Raji (cell line): Measurements from ENCODE around the gene MCEE.

ENCODE experiments used
- POLR2A ChIP-seq: IDR thresholded peaks from 2 replicates; pipeline ENCODE4 v1.6.1; 2011; ENCODE audit warnings: low read depth, low read length, control low read depth; ENCODE audit not compliant: insufficient read depth

Gene MCEE

GRCh38 chr2:71130152-71130904 is at the start of gene MCEE, which contains the start of gene MPHOSPH10:
Gene MCEE (minus strand): TSS chr2:71130229. CDS start chr2:71130219, 10 bp downstream.
Gene MPHOSPH10 (plus strand): TSS chr2:71130634. CDS start chr2:71130666, 32 bp downstream.
- peak; percentile 85 for TF ChIP-seq POLR2A

- TF ChIP-seq POLR2A: no peak
Observed at GRCh38 chr2:71174207-71174606, 44.2 kb upstream of the MCEE start.

GRCh38 chr2:71173096-71173495 is 43.1 kb upstream of the MCEE start:
- no peak for TF ChIP-seq POLR2A

DNA sequence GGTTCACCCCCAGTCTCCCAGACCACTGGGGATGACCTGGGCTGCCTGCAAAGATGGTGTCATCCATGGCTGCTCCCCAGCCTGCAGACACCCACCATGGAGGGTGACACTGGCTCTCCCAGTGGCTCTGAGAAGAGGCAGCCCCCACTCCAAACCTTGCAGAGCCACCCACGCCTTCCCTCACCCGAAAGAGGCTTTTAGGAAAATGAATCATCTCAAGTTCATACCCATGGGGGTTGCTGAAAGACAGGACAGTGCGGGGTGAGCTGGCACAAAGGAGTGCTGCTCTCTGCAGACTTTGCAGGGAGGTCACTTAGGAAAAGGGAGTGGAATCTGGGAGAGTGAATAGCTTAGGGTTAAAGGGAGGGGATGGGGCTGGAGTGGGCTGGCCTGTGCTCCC is 36.8 kb upstream of the MCEE start:
- TF ChIP-seq POLR2A: no peak

DNA sequence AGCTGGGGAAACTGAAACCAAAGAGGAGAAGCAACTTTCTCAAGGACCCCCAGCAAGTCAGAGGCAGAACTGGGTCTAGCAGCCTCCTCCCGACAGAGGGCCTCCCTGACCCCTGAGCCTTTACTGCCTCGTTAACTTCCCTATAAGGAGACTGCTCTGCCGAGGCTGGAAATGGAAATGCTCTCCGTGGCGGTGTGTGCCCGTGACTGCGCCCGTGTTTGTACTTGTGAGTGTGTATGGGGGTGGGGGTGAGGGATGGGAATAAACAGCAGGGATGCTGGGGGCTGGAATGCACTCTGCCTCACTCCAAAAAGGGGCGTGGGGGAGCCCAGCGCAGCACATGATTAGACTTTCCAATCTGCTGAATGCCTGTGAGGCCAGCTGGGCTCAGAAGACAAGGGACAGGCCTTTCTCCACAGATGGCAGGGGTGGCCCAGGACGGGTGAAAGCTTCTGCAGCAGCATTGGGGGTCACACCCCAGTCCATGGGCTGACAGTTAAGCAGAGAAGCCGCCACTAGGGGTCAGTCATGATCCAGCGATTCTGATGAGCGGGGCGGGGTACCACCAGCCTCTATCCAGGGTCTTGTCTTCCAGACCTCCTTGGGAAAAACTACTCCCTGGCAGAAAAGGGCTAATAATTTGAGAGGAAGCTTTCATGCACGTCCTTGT is 27.2 kb upstream of the MCEE start:
- no peak for TF ChIP-seq POLR2A

- no peak for TF ChIP-seq POLR2A
Observed at GRCh38 chr2:71156573-71156972, 26.5 kb upstream of the MCEE start.

- TF ChIP-seq POLR2A: no peak
Observed at GRCh38 chr2:71155846-71156245, 25.8 kb upstream of the MCEE start.

GRCh38 chr2:71154798-71155197 is 24.8 kb upstream of the MCEE start:
- no peak for TF ChIP-seq POLR2A

GRCh38 chr2:71154279-71154678 is 24.2 kb upstream of the MCEE start:
- TF ChIP-seq POLR2A: no peak

DNA sequence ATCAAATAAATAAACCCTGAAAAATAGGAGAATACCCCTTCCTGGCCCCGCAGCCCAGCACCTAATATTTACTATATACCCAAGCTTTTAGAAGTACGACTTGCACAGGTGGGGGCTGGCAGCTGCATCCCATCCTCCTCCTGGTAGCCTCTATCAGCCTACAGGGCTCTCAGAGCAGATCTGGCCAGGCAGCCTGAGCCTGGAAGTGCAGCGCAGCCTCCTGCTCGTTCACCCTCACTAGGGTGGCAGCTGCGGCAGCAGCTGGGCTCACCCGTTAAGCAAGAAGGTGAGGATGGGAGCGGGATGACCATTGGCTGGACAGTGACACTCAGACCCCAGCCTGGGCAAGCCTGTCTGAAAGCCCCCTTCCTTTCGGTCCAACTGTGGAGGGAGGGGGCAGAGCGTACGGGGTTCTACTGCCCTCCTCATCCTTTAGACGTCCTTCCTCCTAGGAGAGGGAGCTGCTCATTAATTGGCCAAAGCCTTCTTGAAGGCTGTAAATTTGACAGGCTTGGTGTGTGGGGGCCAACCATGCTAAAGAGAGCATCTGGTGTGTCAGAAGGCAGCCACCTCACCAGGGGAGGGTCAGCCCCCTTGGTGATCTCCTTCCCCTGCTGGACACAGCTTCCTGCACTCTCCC is 23.7 kb upstream of the MCEE start:
- no peak for TF ChIP-seq POLR2A

DNA sequence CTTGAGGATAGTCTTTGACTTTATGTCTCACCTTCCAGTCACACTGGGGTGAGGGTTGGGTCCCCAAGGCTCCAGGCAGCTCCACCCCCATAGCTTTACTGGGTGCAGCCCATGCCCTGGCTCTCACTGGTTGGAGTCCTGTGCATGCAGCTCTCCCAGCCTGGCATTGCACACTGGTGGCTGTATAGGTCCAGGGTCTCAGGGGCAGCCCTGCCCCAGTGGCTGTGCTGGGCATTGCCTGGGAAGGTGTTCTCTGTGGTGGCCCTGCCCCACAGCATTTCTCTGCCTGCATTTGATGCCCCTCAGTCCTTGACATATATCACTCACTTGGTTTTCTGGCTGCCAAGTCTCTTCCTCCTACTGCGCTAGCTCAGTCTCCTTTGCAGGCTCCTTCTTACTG is 21.6 kb upstream of the MCEE start:
- TF ChIP-seq POLR2A: no peak

GRCh38 chr2:71150082-71150816 is 20.2 kb upstream of the MCEE start:
- no peak for TF ChIP-seq POLR2A

DNA sequence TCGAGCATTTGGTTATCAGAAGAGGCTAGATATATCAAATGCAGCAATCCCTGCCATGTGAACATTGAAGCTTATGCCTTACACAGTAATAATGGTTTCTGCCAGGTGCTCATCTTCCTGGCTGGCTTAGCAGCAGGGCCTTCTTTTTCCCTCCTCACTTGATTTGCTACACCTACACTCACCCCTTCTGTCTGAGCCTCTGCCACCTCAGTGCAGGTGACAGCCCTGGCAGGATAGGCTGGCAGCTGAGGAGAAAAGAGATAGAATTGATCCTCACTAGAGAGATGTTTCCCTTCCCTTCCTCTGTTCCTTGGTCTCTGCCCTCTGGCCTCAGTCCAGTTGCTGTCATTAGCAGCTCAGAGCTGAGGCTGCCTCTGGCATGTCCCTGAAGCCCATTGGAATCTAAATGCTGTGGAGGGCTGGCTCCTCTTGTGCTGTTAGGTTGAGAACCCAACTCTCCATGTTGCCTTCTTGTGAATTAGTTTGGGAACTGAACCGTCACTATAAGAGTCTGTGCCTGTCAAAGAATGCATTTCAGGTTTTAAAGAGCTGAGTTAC is 18.6 kb upstream of the MCEE start:
- TF ChIP-seq POLR2A: no peak

DNA sequence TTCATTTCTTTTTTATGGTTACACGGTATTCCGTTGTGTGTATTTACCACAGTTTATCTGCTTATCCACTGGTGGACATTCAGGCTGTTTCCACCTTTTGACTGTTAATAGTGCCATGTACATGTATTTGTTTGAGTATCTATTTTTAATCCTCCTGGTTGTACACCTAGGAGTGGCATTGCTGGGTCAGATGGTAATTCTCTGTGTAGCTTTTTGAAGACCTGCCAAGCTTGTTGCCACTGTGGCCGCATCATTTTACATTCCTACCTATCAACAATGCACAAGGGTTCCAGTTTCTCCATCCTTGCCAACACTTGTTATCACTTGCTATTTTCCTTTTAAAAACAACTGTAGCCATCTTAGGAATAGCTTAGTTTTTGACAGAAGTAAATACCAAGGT is 13.8 kb upstream of the MCEE start:
- no peak for TF ChIP-seq POLR2A

GRCh38 chr2:71136174-71136573 is 6.1 kb upstream of the MCEE start:
- TF ChIP-seq POLR2A: no peak

DNA sequence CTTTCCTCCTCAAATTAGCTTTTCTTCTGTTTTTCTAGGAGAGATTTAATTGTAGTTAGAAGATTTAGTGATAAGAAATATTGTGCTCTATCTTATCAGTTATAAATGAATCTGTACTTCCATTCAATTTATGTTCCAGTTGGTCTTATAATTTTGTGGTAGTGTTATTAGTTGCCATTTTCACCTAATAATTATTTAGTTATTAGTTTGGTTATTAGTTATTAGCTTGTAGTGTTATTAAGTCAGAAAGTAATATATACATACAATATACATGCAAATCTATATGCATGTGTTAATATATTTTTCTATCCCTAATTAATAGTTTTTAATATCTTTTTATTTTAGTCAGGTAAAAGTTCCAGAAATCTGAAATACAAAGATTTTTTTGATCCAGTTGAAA is 3.6 kb upstream of the MCEE start:
- no peak for TF ChIP-seq POLR2A

DNA sequence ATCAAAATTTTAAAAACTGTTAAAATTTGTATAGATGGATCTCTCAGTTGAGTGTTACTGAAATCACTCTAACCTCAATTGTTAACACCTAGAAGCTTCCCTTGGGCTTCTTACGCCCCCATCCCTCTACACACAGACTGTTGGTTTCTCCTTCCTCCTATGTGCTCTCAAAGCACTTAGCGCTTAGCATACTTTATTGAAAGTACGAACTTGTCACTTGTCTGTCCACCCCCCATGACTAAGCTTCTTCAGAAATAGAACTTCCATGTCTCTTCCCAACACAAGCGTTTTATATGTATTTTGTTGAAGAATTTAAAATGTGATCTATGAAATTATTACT is 846 bp upstream of the MCEE start:
- no peak for TF ChIP-seq POLR2A
